Ectodermal cell (in vitro differentiated cells): Measurements from ENCODE around the gene TRPM3.

Source experiments
- H3K27ac ChIP-seq: 2 replicates; pipeline ENCODE4 v1.7.0; 2013; ENCODE audit warnings: mild to moderate bottlenecking, low read depth, low read length; ENCODE audit not compliant: insufficient read depth, poor library complexity, severe bottlenecking
- H3K27me3 ChIP-seq: 2 replicates; pipeline ENCODE4 v1.7.0; 2013; ENCODE audit warnings: mild to moderate bottlenecking, low read length; ENCODE audit not compliant: insufficient read depth, control insufficient read depth, poor library complexity, severe bottlenecking
- H3K36me3 ChIP-seq: one replicate; pipeline ENCODE4 v1.7.0; 2013; ENCODE audit warnings: low read length; ENCODE audit not compliant: control insufficient read depth, insufficient read depth
- H3K4me1 ChIP-seq: one replicate; pipeline ENCODE4 v1.7.0; 2013; ENCODE audit warnings: low read length; ENCODE audit not compliant: control insufficient read depth, insufficient read depth
- H3K4me3 ChIP-seq: 2 replicates; pipeline ENCODE4 v1.7.0; 2013; ENCODE audit warnings: low read depth, low read length, control low read depth; ENCODE audit not compliant: insufficient read depth
- H3K9me3 ChIP-seq: 2 replicates; pipeline ENCODE4 v1.7.0; 2013; ENCODE audit warnings: mild to moderate bottlenecking, low read length, moderate library complexity; ENCODE audit not compliant: control insufficient read depth
- WGBS, 2 experiments: methylation state at CpG; one replicate each; pipeline ENCODE4 v1.1.7; 2013; ENCODE audit warnings: missing lambda C conversion rate in 2 of 2; 5-methylcytosine and 5-hydroxymethylcytosine counted together

TRPM3 gene

GRCh38 chr9:70498866-70499265, 622.6 kb downstream of the TRPM3 start:
- Histone ChIP-seq H3K27me3 (no peaks in the 10 kb centered on the region), H3K4me1 (no peaks in the 10 kb centered on the region), H3K36me3 (no peaks in the 10 kb centered on the region), H3K4me3 (no peak overlapping the region), H3K9me3 (no peaks in the 10 kb centered on the region), H3K27ac (no peak overlapping the region)
- 90 to 91% methylated on average over 3 of the region's 3 CpGs for WGBS, 2 experiments

- H3K27ac ChIP-seq, result no peak overlapping the region
- H3K4me1 ChIP-seq, result no peaks in the 10 kb centered on the region
- WGBS, 2 experiments, result 95 to 98% methylated on average over 2 of the region's 2 CpGs
- no peaks in the 10 kb centered on the region for H3K9me3 ChIP-seq
- H3K27me3 ChIP-seq, result no peaks in the 10 kb centered on the region
- no peaks in the 10 kb centered on the region for H3K36me3 ChIP-seq
- H3K4me3 ChIP-seq, result no peak overlapping the region
Observed at GRCh38 chr9:70496244-70496643, 625.2 kb downstream of the TRPM3 start.

GRCh38 chr9:70495514-70495913, 625.9 kb downstream of the TRPM3 start:
- H3K36me3 ChIP-seq, result no peaks in the 10 kb centered on the region
- WGBS, 2 experiments, result 97% methylated on average over 6 of the region's 6 CpGs
- H3K27me3 ChIP-seq, result no peaks in the 10 kb centered on the region
- no peaks in the 10 kb centered on the region for H3K4me1 ChIP-seq
- no peak overlapping the region for H3K4me3 ChIP-seq
- no peaks in the 10 kb centered on the region for H3K9me3 ChIP-seq
- no peak overlapping the region for H3K27ac ChIP-seq

GRCh38 chr9:70494221-70494620, 627.2 kb downstream of the TRPM3 start:
- 93 to 94% methylated on average over 5 of the region's 5 CpGs for WGBS, 2 experiments
- H3K4me1 ChIP-seq, result no peaks in the 10 kb centered on the region

GRCh38 chr9:70493029-70493428, 628.4 kb downstream of the TRPM3 start:
- WGBS, 2 experiments, result 95 to 96% methylated on average over 9 of the region's 9 CpGs
- Histone ChIP-seq H3K27ac (no peak overlapping the region), H3K27me3 (no peaks in the 10 kb centered on the region), H3K4me3 (no peak overlapping the region), H3K4me1 (no peaks in the 10 kb centered on the region), H3K36me3 (no peaks in the 10 kb centered on the region), H3K9me3 (no peaks in the 10 kb centered on the region)

More at GRCh38 chr9:70494221-70494620, 627.2 kb downstream of the TRPM3 start:
- no peaks in the 10 kb centered on the region for H3K27me3 ChIP-seq
- no peaks in the 10 kb centered on the region for H3K9me3 ChIP-seq
- H3K36me3 ChIP-seq, result no peaks in the 10 kb centered on the region
- no peak overlapping the region for H3K4me3 ChIP-seq
- H3K27ac ChIP-seq, result no peak overlapping the region

- Histone ChIP-seq H3K27ac (no peak overlapping the region), H3K27me3 (no peaks in the 10 kb centered on the region), H3K36me3 (no peaks in the 10 kb centered on the region), H3K4me3 (no peak overlapping the region), H3K4me1 (no peaks in the 10 kb centered on the region), H3K9me3 (no peaks in the 10 kb centered on the region)
- WGBS, 2 experiments, result 95 to 96% methylated on average over 2 of the region's 2 CpGs
Observed at GRCh38 chr9:70492319-70492777, 629.1 kb downstream of the TRPM3 start.

GRCh38 chr9:70491426-70492318, 629.7 kb downstream of the TRPM3 start:
- Histone ChIP-seq H3K27ac (no peak overlapping the region), H3K4me3 (no peak overlapping the region), H3K4me1 (no peaks in the 10 kb centered on the region), H3K36me3 (no peaks in the 10 kb centered on the region), H3K27me3 (no peaks in the 10 kb centered on the region), H3K9me3 (no peaks in the 10 kb centered on the region)
- 91 to 92% methylated on average over 8 of the region's 8 CpGs for WGBS, 2 experiments

GRCh38 chr9:70490478-70490877, 630.9 kb downstream of the TRPM3 start:
- H3K36me3 ChIP-seq, result no peaks in the 10 kb centered on the region
- no peak overlapping the region for H3K4me3 ChIP-seq
- no peak overlapping the region for H3K27ac ChIP-seq
- no peaks in the 10 kb centered on the region for H3K27me3 ChIP-seq
- 83 to 86% methylated on average over 5 of the region's 5 CpGs for WGBS, 2 experiments
- H3K4me1 ChIP-seq, result no peaks in the 10 kb centered on the region
- H3K9me3 ChIP-seq, result no peaks in the 10 kb centered on the region

- Histone ChIP-seq H3K9me3 (no peaks in the 10 kb centered on the region), H3K4me3 (no peak overlapping the region), H3K27ac (no peak overlapping the region), H3K36me3 (no peaks in the 10 kb centered on the region), H3K4me1 (no peaks in the 10 kb centered on the region), H3K27me3 (no peaks in the 10 kb centered on the region)
- WGBS, 2 experiments, result 78 to 80% methylated on average over 3 of the region's 3 CpGs
Observed at GRCh38 chr9:70488793-70489105, 632.7 kb downstream of the TRPM3 start.

GRCh38 chr9:70488098-70488792, 633.2 kb downstream of the TRPM3 start:
- Histone ChIP-seq H3K27ac (no peak overlapping the region), H3K4me1 (no peaks in the 10 kb centered on the region), H3K27me3 (no peaks in the 10 kb centered on the region), H3K9me3 (no peaks in the 10 kb centered on the region), H3K36me3 (no peaks in the 10 kb centered on the region), H3K4me3 (no peak overlapping the region)
- WGBS, 2 experiments, result 93 to 94% methylated on average over 6 of the region's 6 CpGs
